Right forelimb (tissue), 1 donor: ENCODE results near the gene XKR7.

ENCODE experiments used
- DNase-seq: peaks from one replicate; pipeline ENCODE4 v3.0.0-alpha.2; 2018

The XKR7 gene

DNA sequence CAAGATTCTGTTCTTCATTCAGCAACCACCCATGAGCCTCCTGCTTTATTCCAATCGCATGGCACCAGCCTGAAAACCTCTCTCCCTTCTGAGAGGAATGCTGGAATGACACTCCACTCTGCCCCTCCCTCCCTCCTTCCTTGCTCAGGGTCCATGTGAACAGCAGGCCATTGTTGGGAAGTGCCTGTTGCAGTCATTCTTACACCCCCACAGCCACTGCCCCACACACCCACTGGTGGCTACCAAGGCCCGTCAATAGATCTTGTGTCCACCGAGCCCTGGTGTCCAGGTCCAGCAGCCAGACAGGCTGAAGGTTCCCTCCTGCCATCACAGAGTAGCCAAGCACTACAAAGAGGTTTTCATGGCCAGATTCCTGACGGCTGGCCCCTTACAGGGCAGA, 22.6 kb upstream of the XKR7 start:
- no peak for DNase-seq

DNA sequence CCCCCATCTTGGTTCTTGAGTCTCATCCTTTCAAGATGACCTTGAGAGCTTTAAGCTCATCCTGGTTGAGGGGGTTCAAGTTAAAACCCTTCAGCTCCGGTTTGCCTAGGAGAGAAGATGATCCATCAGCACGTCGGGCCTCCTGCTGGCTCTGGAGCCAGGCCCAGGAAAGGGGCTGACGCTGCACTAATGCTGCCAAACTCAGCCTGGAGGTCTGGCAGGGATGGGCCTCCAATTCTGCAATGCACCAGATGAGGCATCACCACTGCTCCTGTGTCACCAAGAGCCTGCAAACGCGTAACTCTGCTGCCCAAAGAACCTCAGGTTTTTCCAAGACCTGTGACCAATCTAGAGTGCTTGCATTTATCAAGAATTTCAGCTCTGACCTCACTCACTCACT, 22.2 kb upstream of the XKR7 start:
- DNase-seq = peak; percentile 37

DNA sequence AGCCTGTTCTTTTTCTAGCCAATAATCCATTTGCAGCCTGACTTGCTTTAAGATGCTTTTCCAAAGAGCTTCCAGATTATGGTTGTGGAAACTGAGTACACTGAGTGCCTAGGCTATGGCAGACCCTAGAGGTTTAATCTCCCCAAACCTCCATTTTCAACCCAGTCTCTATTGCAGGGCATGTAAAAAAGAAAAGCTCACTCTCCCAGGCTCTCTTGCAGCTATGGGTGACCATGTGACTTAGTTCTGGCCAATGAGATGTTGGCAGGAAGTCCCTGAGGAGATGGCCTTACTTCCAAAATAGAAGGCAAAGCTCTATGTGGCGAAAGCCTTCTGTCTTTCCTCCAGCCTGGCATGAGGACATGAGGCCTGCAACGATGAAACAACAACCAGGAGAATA, 19.9 kb upstream of the XKR7 start:
- DNase-seq = no peak

DNA sequence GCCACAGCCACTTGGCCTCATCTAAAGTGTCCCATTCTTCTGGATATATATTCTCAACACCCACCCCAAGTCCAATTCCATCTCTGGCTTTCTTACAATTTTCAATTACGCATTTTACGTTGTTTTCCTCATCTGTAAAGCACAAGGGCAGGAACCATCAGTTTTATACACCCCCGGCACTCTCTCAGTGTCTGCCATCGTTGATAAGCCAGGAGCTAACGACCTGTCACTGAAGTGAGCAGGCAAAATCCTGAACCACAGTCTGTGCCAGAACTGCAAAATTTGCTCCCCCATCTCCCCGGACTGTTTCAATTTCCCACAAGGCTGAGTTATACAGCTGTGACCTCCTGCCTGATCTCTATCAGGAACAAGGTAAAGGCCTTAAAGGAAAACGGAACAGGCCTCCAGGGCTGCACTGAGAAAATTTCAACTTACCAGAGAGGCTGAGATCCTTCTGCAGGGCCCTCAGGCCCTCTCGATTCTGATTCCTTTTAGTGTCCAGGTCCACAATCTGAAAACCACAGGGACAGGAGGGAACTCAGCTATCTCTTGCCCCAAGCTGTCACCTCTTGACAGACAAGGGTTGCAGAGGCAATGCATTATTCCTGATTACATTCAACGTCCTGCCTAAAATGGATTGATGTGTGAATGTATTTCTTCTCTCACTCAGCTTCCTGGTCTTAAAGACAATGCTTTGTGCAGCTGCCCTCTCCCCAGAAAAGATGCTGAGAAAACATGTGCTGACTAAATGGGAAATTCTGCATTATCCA, 17.9 kb upstream of the XKR7 start:
- DNase-seq = no peak

DNA sequence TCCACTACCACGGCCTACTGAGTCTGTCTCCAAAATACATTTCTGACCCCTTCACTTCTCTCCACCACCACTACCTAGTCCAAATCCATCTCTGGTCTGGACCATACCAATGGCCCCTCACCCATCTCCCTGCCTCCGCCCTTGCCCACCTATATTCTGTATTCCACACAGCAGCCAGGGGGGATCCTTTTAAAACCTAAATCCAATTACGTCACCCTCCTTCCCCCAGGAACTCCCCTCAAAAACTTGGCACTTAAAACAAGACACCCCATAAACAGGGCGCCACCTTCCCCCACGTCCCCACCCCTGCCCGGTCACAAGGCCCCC, 16.8 kb upstream of the XKR7 start:
- DNase-seq = no peak

DNA sequence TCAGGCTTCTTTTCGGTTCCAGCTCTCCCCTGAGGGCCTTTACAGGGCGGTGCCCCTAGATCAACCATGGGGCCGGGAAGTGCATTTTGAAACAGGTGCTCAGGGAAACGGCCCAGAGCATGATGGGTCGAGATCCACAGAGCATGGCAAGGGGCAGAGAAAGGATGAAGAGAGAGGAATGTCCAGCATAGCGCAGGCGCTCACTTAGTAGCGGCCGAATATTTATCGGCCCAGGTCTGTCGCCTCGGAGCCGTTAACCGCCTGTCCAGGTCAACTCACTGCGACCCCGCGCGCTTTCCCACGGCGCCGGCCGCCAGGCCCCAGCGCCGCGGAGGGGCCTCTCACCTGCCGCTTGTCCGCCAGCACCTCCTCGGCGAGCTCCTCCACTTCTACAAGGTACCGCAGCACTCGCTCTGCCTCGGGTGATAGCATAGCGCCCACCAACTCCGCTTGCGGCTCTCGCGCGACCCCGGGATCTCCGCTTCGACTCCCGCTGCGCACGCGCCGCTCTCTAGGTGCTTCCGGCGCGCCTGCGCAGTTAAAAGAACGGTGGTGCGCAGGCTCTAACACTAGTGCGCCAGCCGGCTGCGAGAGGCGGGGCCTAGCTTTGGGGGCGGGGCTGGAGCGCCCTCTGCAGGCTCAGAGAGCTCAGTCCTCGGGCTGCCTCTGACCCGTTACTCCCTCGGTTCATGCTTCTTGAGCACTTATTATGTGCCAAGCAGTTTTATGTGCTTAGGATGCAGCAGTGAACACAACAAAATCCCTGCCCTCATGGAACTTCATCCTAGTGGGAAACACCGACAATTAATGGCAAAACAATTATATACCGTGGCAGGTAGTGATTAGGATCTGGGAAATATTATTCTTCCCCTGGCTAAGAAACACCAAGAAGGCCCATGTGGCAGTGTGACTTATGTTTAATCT, 16.2 kb upstream of the XKR7 start, which contains the start of gene PDRG1:
Gene PDRG1 (minus strand): TSS at position 517 of the 924 bp plus-strand sequence. CDS start 85 bp downstream, at position 432.
- DNase-seq = peak; percentile 95

DNA sequence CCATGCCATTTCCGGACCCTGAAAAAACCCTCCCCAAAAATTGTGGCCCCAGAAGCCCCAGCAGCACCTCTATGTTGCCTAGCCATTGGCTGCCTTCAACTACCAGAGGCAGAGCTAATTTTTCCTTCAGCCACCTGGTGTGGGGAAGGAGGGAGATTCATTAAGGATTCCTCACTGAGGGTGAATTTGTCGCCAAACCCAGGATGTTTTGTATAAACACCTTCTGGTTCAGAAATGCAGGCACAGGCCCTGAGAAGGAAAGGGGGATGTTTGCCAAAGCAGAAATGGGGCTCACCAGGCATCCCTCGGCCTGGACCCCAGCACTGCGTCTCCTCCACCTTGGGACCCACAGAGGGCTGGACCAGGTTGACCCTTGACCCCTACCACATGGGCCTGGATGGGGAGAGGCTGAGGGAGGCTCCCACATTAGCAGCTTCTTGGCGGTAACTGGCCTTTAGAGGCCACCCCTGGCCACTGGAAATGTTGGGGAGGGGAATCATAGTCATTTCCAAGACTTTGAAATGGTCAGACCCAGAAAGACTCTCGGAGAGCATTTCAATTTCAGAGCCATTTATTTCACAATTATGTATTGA, 14.3 kb upstream of the XKR7 start:
- DNase-seq = no peak

DNA sequence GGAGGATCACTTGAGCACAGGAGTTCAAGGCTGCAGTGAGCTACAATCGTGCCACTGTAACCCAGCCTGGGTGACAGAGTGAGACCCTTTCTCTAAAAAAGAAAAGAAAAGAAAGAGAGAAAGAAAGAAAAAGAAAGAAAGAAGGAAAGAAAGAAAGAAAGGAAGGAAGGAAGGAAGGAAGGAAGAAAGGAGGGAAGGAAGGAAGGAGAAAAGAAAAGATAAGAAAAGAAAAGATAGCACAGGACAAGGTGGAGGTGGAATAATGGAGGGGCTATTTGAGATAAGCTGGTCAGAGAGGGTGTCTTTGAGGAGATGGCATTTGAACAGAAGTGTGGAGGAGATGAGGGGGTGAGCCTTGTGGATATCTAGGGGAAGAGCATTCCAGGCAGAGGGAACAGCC, 13.5 kb upstream of the XKR7 start:
- DNase-seq = no peak

DNA sequence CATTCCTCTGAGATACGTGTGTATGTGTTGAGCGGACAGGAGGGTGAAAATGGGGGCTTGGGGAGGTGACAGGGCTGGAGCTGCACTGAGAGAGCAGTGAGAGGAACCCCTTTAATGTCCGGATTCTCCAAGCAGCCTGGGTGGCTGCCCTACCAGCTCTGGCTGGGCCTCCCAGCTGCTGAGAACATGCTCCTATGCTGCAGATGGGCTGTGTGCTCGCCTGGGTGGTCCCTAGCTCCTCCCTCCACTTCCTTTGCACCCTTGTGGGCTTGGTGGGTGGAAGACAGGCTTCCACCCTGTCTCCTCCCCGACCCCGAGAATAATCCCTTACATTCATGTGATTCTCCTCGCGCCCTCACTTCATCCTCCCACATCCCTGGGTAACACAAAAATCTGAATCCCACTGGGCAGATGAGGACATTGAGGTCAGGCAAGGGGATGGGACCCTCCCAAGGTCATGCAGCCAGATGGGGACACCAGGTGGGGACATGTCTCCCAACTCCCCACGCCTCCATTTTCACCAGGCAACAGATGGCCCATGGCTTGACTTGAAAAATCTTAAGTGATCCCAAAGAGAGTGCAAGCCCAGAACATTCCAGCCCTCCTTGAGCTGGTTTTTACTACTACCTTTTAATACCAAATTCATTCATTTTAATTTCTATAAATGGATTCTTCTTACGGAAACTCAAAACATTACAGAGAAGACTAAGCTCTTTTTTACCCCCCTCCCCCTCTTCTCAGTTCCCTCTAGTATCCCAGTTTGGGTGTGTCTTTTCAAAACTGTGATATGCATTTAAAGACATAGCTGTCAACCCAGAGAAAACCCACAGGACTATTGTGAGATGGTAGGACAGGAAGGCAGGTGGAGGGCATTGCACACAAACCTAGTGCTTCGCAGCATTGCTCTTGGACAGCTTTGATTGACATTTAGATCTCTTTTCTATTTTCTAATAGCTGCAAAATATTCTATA, 11.1 kb upstream of the XKR7 start:
- no peak for DNase-seq

DNA sequence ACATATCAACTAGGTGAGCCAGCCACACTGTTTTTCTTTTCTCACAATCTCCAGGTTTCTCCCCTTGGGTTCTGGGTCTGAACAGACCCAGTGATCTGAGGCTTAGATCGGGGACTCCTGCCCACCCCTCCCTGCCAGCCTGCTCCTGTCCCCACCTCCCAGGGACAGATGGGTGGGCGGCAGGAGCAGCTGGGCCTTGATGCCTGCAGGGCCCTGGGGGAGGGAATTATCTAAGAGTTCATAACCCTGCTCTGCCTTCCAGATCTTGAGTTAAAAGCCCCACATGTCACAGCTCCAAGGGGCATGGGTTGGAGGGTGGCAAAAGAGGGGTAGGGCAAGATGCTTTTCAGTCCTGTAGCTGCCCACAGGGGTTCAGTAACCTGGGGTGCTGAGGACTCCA, 5.2 kb upstream of the XKR7 start:
- DNase-seq = no peak

DNA sequence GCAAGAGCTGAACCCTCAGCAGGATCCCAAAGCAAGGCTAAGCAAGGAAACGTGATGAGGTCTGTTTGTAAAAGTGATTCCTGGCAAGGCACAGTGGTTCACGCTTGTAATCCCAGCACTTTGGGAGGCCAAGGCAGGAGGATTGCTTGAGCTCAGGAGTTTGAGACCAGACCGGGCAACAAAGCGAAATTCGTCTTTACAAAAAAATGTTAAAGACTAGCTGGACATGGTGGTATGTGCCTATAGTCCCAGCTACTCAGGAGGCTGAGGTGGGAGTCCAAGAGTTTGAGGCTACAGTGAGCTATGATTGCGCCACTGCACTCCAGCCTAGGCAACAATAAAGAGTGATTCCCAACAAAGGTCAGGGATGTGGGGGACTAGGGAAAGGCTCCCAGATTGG, 4.1 kb upstream of the XKR7 start:
- DNase-seq = no peak

DNA sequence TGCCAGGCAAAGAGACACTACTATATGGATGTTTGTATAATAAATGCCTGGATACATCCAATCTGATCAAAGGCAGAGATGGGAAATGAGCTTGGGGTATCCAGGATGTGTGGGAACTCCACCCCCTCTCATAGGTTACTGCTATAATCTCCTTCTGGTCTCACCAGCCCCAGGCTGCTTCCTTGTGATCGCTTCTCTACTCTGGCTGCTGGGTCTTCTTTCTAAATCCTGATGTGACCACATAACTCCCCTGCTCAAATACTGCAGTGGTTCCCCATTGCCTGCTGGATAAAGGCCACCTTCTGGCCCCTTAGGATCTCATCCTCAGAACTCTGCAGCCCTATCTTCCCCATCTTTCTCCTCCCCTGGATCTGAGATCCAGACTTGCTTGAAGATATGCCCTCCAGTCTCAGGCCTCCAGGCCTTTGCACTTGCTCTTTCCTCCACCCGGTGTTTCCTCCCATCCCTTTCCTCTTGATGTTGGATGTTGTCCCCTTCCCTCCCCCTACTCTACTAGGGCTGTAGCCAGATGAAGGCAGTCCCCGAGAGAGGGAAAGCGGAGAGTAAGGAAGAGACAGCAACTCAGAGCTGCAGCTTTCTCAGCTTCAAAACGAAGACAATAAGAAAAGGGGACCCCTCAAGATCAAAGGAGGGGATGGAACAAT, 828 bp upstream of the XKR7 start:
- no peak for DNase-seq

DNA sequence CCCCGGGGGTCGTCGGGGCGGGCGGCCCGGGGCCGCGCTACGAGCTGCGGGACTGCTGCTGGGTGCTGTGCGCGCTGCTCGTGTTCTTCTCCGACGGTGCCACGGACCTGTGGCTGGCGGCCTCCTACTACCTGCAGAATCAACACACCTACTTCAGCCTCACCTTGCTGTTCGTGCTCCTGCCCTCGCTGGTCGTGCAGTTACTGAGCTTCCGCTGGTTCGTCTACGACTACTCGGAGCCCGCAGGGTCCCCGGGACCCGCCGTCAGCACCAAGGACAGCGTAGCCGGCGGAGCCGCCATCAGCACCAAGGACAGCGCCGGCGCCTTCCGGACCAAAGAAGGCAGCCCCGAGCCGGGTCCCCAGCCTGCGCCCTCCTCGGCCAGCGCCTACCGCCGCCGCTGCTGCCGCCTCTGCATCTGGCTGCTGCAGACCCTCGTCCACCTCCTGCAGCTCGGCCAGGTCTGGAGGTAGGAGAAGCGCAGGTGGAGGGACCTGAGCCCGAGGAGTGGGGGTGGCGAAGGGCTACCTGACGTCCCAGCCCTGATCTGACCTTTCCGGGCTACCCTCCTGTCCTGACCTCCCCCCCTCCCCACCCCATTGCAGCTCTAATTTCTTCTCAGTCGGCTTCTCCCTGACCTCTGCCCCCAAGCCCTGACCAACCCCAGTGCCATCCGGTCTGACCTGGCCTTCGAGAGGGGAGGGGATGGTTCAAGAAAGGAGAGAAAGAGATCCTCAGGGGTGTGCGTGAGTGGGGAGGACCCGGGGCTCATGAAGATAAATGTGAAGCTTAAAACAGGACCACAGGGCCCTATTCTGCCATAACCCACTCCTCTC, 558 bp downstream of the XKR7 start:
- peak; percentile 93 for DNase-seq

DNA sequence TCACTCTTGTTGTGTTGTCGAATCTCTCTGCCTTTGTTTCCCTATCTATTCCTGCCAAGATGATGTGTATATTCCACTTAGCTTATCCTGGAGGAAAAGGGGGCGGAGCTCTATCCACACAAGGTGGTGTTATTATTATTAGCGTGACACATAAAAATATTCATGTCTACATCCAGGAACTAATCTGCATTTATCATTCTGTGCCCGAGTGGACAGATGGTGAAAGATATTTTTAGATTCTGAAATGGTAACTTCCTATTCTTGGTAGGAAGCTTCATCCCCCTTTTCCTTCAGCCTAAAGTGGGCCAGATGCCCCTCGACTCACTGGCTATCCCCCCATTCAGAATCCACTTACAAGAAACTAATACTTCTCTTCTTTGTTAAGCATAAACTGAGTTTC, 2.0 kb downstream of the XKR7 start:
- no peak for DNase-seq

DNA sequence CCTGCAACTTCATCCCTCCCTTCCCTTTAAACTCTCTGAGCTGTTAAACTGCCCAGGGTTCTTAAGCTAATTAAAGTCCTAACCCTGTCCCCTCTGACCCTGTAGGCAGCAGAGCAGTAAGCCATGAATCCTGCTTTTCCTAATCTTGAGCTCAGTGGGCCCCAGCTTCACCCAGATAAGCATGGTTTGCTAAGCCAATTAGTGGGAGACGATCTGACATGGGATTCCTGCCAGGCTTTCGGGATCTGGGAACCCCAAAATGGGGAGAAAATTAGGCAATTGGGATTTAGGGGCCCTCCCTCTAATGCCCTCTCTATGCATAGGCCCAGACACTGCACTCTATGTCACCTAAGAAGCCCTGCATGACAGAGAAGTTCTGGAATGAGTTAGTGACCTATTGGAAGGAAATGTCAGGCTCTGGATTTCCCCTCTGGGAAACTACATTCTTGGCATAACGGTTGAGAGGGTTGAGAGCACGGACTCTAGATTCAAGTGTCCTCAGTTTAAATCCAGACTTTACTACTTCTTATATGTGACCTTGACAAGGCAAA, 4.6 kb downstream of the XKR7 start:
- no peak for DNase-seq

DNA sequence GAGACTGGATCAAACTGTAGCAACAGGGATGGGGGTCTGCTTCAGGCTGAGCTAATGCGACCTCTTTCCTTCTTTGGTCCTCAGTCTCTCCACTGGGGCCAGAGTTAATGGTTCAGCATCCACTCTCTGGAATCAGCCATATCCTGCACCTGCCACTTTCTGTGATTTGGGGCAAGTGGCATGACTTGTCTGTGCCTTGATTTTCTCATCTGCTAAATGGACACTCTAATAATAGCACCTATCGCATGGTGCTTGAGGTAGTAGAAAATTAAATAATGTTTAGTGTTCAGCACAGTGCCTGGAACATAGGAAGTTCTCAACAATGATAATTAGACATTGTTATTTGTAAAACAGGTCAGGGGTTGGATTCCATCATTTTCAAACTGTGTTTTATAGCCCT, 6.3 kb downstream of the XKR7 start:
- DNase-seq = no peak

DNA sequence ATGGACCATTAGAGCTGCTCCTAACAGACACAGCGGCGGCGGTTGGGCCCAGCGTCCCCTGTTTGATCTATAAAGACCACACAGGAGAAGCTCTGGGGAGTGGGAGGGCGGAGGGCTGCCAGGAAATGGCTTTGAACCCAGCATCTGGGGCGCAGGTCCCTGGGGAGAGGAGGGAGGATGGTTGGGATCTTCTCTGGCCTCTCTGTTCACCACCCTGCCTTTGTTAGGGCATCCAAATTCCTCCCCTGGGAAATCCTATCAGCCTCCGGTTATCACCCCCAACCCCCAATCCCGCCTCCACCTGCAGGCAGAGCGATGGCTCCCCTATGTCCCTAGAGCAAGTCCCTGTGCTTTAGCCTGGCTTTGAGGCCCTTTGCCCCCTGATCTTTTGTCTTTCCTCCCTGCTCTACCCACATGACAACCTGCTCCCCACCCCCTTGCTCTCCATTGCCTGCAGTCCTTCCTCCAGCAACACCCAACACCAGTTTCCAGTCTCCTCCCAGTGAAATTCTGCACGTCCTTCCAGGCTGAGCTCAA, 7.1 kb downstream of the XKR7 start:
- DNase-seq = no peak

DNA sequence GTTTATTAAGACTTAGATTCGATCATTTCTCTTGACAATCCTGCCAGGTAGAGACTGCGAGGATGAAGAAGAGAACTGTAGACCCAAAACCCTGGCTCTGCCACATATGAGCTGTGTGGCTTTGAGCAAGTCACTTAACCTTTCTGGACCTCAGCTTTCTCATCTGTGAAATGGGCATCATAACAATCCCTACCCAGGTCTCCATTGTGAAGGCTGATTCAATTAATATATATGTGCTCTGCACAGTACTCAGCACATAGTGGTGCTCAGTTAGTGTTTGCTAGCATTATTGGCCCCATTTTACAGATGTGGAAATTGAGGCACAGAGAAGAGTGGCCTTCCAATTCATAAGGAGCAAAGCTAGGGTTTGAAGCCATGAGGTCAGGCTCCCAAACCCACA, 7.9 kb downstream of the XKR7 start:
- DNase-seq = no peak

DNA sequence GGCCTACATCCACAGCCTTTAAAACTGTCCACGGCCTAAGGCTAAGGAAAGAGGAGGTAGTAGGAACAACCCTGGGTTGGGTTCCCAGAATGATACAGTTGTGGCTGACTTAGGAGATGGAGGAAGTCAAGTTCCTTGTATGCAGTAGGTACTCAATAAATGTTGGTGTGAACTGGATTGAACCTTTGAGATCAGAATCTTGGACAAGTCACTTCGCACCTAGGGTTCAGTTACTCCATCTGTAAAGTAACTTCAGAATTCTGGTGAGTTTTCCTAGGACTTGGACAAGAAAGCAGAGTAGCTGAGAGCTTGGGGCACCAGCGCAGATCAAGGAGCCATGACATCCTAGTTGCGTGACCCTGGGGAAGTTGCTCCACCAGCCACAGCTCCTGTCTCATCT, 9.1 kb downstream of the XKR7 start:
- DNase-seq = no peak

DNA sequence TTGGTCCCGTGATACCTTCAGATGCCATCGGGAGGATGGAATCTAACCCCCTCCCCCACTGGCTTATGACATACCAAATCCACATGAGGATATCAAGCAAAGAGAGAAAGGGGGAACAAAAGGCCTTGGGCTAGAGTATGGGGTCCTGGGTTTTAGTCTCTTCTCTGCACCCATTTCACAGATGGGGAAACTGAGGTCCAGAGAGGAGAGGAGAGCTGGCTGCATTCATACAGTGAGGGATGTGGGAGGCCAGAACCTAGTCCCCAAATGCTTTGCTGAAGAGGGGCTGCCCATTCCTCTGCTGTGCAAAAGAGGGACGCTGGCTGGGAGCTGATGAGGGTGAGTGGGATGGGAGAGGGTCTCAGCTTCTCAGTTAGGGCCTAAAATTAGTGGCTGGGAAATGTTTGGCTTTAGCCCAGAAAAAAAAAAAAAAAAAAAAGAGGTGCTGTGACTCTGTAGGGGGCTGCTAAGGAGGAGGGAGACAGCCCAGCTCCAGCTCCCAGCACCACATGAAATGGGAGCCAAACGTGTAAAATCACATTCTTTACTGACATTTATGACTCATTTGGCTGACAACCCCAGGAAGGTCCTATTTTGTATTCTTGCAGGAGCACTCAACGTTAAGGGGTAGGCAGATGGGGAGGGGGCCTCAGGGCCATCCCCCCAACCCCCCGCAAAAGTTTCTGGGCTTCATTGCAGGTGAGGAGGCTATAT, 11.9 kb downstream of the XKR7 start:
- DNase-seq = no peak
